Tibial nerve (tissue), 4 donors: ENCODE data around the gene GPR137B.

Experiments
- EP300 ChIP-seq, 2 donors: sonication (generic); formaldehyde crosslinking; IDR thresholded peaks; one replicate each; pipeline ENCODE4 v1.6.1; 2017; ENCODE audit warnings: antibody characterized with exemption in 2 of 2, mild to moderate bottlenecking in 1 of 2
- POLR2A ChIP-seq, 2 donors: fragments of 450-650 bp; IDR thresholded peaks; one replicate each; pipeline ENCODE4 v1.6.1; 2017; ENCODE audit warnings: antibody characterized with exemption in 2 of 2, mild to moderate bottlenecking in 2 of 2, moderate library complexity in 2 of 2
- TF ChIP-seq, protein P1 (sequence below), 5 experiments: fragments of 200-600 bp in 3 of 5; fragments of 450-650 bp in 2 of 5; sonication (generic) in 3 of 5; IDR thresholded peaks; one replicate each; pipeline ENCODE4 v1.5.1; 2016 to 2019; ENCODE audit warnings: antibody characterized with exemption in 5 of 5, mild to moderate bottlenecking in 3 of 5, moderate library complexity in 2 of 5

DNA sequence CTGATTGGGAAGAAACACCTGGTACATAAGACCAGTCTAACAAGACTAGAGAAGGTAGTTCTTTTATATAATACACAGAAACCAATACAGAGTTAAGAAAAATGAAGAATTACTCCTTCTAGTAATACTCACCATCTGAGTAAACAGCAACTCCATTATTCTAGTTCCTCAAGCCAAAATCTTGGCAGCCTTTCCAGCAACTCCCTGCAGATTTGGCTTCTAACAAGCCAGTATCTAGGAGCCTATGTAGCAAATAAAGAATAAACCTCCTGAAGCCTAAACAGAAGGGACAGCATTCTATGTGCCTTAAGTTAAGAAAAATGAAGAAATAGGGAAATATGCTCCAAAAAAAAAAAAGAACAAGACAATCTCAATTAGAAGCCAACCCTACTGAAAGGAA lies 114.9 kb downstream of the GPR137B start:
- TF ChIP-seq, protein P1, sequence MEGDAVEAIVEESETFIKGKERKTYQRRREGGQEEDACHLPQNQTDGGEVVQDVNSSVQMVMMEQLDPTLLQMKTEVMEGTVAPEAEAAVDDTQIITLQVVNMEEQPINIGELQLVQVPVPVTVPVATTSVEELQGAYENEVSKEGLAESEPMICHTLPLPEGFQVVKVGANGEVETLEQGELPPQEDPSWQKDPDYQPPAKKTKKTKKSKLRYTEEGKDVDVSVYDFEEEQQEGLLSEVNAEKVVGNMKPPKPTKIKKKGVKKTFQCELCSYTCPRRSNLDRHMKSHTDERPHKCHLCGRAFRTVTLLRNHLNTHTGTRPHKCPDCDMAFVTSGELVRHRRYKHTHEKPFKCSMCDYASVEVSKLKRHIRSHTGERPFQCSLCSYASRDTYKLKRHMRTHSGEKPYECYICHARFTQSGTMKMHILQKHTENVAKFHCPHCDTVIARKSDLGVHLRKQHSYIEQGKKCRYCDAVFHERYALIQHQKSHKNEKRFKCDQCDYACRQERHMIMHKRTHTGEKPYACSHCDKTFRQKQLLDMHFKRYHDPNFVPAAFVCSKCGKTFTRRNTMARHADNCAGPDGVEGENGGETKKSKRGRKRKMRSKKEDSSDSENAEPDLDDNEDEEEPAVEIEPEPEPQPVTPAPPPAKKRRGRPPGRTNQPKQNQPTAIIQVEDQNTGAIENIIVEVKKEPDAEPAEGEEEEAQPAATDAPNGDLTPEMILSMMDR (IDR thresholded peaks at IDR 0.05) = no peak
- no peak for TF ChIP-seq POLR2A (IDR thresholded peaks at IDR 0.05)
- no peak for TF ChIP-seq EP300 (IDR thresholded peaks at IDR 0.05)
